SK-N-SH (cell line): ENCODE measurements around the gene MRPL53. TPM values are rescaled to one million over a fixed set of nuclear protein-coding genes. Genes with fewer than 3 reads are reported as not detected.

Experiments
- CTCF ChIA-PET: fragments of 300-600, 350-600 bp; formaldehyde crosslinking; extraction: SDS; loops from one replicate; lab custom pipeline; 2021; lab: Yijun Ruan, JAX
- POLR2A ChIA-PET: fragments of 350-600 bp; sonication (Branson Sonifier 250); formaldehyde crosslinking; extraction: SDS; loops from one replicate; lab custom pipeline; 2020; ENCODE audit warnings: antibody characterized with exemption, inconsistent platforms; lab: Yijun Ruan, JAX
- DNase-seq: peaks from one replicate; pipeline ENCODE4 v3.0.0; 2012
- H2AFZ ChIP-seq: fragments of 200-600 bp; sonication (generic); 2 replicates; pipeline ENCODE4 v1.8.1; 2016; ENCODE audit warnings: antibody characterized with exemption, mild to moderate bottlenecking, low read depth
- H3F3A ChIP-seq: fragments of 200-600 bp; sonication (generic); replicated peaks from 2 replicates; pipeline ENCODE3; 2016; ENCODE audit warnings: antibody characterized with exemption, mild to moderate bottlenecking; ENCODE audit not compliant: insufficient read depth
- H3K27ac ChIP-seq, 2 experiments: fragments of 200-500 bp in 1 of 2; fragments of 200-600 bp in 1 of 2; sonication (Bioruptor generic) in 1 of 2; sonication (generic), shearing (Covaris generic) in 1 of 2; 2 replicates each; pipeline versions ENCODE4 v1.5.1 to v1.6.1; 2014 to 2016; ENCODE audit warnings: low read depth in 2 of 2, inconsistent platforms in 1 of 2, low read length in 1 of 2, mild to moderate bottlenecking in 1 of 2, mixed read lengths in 1 of 2
- H3K27me3 ChIP-seq: fragments of 200-600 bp; sonication (generic), shearing (Covaris generic); 2 replicates; pipeline ENCODE4 v1.6.1; 2016; ENCODE audit warnings: mixed run types; ENCODE audit not compliant: insufficient read depth
- H3K36me3 ChIP-seq, 2 experiments: fragments of 200-500 bp in 1 of 2; fragments of 200-600 bp in 1 of 2; sonication (Bioruptor generic) in 1 of 2; sonication (generic) in 1 of 2; replicated peaks in 1 of 2; 2 replicates each; pipeline versions ENCODE3 to v1.5.1; 2014 to 2016; ENCODE audit warnings: low read length in 1 of 2, mild to moderate bottlenecking in 1 of 2; ENCODE audit not compliant: insufficient read depth in 2 of 2, control insufficient read depth in 1 of 2
- H3K4me1 ChIP-seq, 2 experiments: fragments of 200-500 bp in 1 of 2; fragments of 200-600 bp in 1 of 2; sonication (Bioruptor generic) in 1 of 2; sonication (generic), shearing (Covaris generic) in 1 of 2; 2 replicates each; pipeline versions ENCODE4 v1.5.1 to v1.6.1; 2014 to 2016; ENCODE audit warnings: low read depth in 1 of 2, low read length in 1 of 2, mixed run types in 1 of 2; ENCODE audit not compliant: insufficient read depth in 2 of 2, control insufficient read depth in 1 of 2
- H3K4me2 ChIP-seq: fragments of 200-600 bp; sonication (generic), shearing (Covaris generic); 2 replicates; pipeline ENCODE4 v1.6.1; 2017; ENCODE audit warnings: mixed run types
- H3K4me3 ChIP-seq, 2 experiments: fragments of 200-500 bp in 1 of 2; fragments of 200-600 bp in 1 of 2; sonication (Bioruptor generic) in 1 of 2; sonication (generic), shearing (Covaris generic) in 1 of 2; 2 replicates each; pipeline versions ENCODE4 v1.5.1 to v1.8.1; 2014 to 2016; ENCODE audit warnings: low read depth in 2 of 2, inconsistent platforms in 1 of 2, low read length in 1 of 2, mild to moderate bottlenecking in 1 of 2, mixed read lengths in 1 of 2, moderate library complexity in 1 of 2
- H3K79me2 ChIP-seq: fragments of 200-600 bp; sonication (generic); 2 replicates; pipeline ENCODE4 v1.8.1; 2017; ENCODE audit warnings: mild to moderate bottlenecking; ENCODE audit not compliant: insufficient read depth
- H3K9ac ChIP-seq: fragments of 200-600 bp; sonication (generic); 2 replicates; pipeline ENCODE4 v1.6.1; 2017; ENCODE audit warnings: mixed run types
- H3K9me2 ChIP-seq: fragments of 200-600 bp; sonication (generic); 2 replicates; pipeline ENCODE4 v1.6.1; 2017; ENCODE audit warnings: mixed run types
- H3K9me3 ChIP-seq: fragments of 200-600 bp; sonication (generic); 2 replicates; pipeline ENCODE4 v1.6.1; 2017; ENCODE audit warnings: mixed run types, mild to moderate bottlenecking, moderate library complexity
- H4K20me1 ChIP-seq: fragments of 200-600 bp; sonication (generic); 2 replicates; pipeline ENCODE4 v1.6.1; 2017; ENCODE audit warnings: mild to moderate bottlenecking, mixed run types; ENCODE audit not compliant: insufficient read depth
- CHD2 ChIP-seq: fragments of 150-350 bp; IDR thresholded peaks from 2 replicates; pipeline ENCODE4 v1.6.1; 2018; ENCODE audit warnings: low read length; ENCODE audit not compliant: partially characterized antibody
- FOXJ3 ChIP-seq: sonication (generic); formaldehyde crosslinking; IDR thresholded peaks from 2 replicates; pipeline ENCODE4 v1.5.1; 2020; ENCODE audit warnings: mild to moderate bottlenecking, missing genetic modification reagents
- GABPA ChIP-seq: IDR thresholded peaks from 2 replicates; pipeline ENCODE4 v1.4.0; 2012; ENCODE audit warnings: low read depth, mild to moderate bottlenecking
- IRF3 ChIP-seq: fragments of 150-350 bp; IDR thresholded peaks from 2 replicates; pipeline ENCODE4 v1.6.1; 2016; ENCODE audit warnings: mild to moderate bottlenecking, low read depth, low read length
- JUND ChIP-seq: IDR thresholded peaks from 2 replicates; pipeline ENCODE4 v1.4.0; 2012
- MAX ChIP-seq: IDR thresholded peaks from 2 replicates; pipeline ENCODE4 v1.4.0; 2012; ENCODE audit warnings: low read depth
- MEF2A ChIP-seq: IDR thresholded peaks from 2 replicates; pipeline ENCODE4 v1.4.0; 2012; ENCODE audit warnings: low read depth, borderline replicate concordance
- MXI1 ChIP-seq: IDR thresholded peaks from 2 replicates; pipeline ENCODE4 v1.6.1; 2012; ENCODE audit warnings: mild to moderate bottlenecking, low read depth, low read length, improper control_type of control experiment
- NFIC ChIP-seq: IDR thresholded peaks from 2 replicates; pipeline ENCODE4 v1.4.0; 2012; ENCODE audit warnings: borderline replicate concordance
- PBX3 ChIP-seq: IDR thresholded peaks from 2 replicates; pipeline ENCODE4; 2012
- POLR2AphosphoS5 ChIP-seq: IDR thresholded peaks from 2 replicates; pipeline ENCODE4 v1.6.1; 2012; ENCODE audit warnings: low read depth, low read length
- RAD21 ChIP-seq: IDR thresholded peaks from 2 replicates; pipeline ENCODE4 v1.6.1; 2012; ENCODE audit warnings: mild to moderate bottlenecking, low read length
- RCOR1 ChIP-seq: fragments of 150-350 bp; IDR thresholded peaks from 2 replicates; pipeline ENCODE4 v1.6.1; 2017; ENCODE audit warnings: antibody characterized with exemption, low read length
- REST ChIP-seq: IDR thresholded peaks from 2 replicates; pipeline ENCODE4 v1.6.1; 2012; ENCODE audit warnings: mild to moderate bottlenecking, low read depth, low read length, moderate library complexity
- SIN3A ChIP-seq: IDR thresholded peaks from 2 replicates; pipeline ENCODE4 v1.6.1; 2012; ENCODE audit warnings: low read depth, mild to moderate bottlenecking, low read length, moderate library complexity, borderline replicate concordance
- TAF1 ChIP-seq: IDR thresholded peaks from 2 replicates; pipeline ENCODE4 v1.6.1; 2012; ENCODE audit warnings: low read depth, mild to moderate bottlenecking, low read length, moderate library complexity, borderline replicate concordance
- TEAD4 ChIP-seq: IDR thresholded peaks from 2 replicates; pipeline ENCODE4 v1.4.0; 2012; ENCODE audit warnings: mild to moderate bottlenecking, borderline replicate concordance; ENCODE audit not compliant: insufficient read depth
- USF1 ChIP-seq: IDR thresholded peaks from 2 replicates; pipeline ENCODE4 v1.4.0; 2012; ENCODE audit warnings: low read depth, borderline replicate concordance
- USF2 ChIP-seq: fragments of 150-350 bp; IDR thresholded peaks from 2 replicates; pipeline ENCODE4 v1.6.1; 2017; ENCODE audit warnings: antibody characterized with exemption, low read length, low read depth, borderline replicate concordance
- ZBTB33 ChIP-seq: IDR thresholded peaks from 2 replicates; pipeline ENCODE4 v1.4.0; 2012; ENCODE audit warnings: low read depth, borderline replicate concordance
- WGBS: methylation state at CpG from one replicate; pipeline ENCODE4 v1.1.6; 2017; ENCODE audit warnings: low lambda C conversion rate; 5-methylcytosine and 5-hydroxymethylcytosine counted together
- polyA plus RNA-seq, 3 experiments: library from polyadenylated mRNA; depleted of rRNA; stranded (reverse); fragments of >200 nt; gene quantifications; 2 replicates each; pipeline ENCODE4 v1.2.3, GENCODE V29; 2012

Gene MRPL53
- 60.6 and 95.0 TPM in 2 replicates for polyA plus RNA-seq (2012; rRNA removed)
- polyA plus RNA-seq (2012; cell fraction: cytosol; rRNA removed): 47.2 and 53.4 TPM in 2 replicates
- 55.9 and 87.0 TPM in 2 replicates for polyA plus RNA-seq (2012; cell fraction: nucleus; rRNA removed)

- H2AFZ ChIP-seq: peak within 1 kb of the TSS; percentile 81
- no peaks in the 10 kb centered on the region for H3K9me2 ChIP-seq
- WGBS: 1% methylated on average over 60 of the region's 66 CpGs
- H3K27ac ChIP-seq: peak within 1 kb of the TSS; percentile 78 to 94
- no peaks in the 10 kb centered on the region for H4K20me1 ChIP-seq
- ChIA-PET CTCF (interaction anchor here (0.9 to 3.9 kb wide), 5 partner anchors 10 to 115 kb away, joined by 3 to 28 read pairs (median 3); partner anchors contain the start of genes CCDC142 and TTC31), POLR2A (interaction anchor here (0.9 to 6.9 kb wide), 13 partner anchors 10 to 115 kb away, joined by 3 to 60 read pairs (median 4); partner anchors contain the start of genes AUP1, CCDC142, HTRA2 and INO80B)
- H3K4me3 ChIP-seq: peak within 1 kb of the TSS; percentile 68 to 74
- H3K4me2 ChIP-seq: peak within 1 kb of the TSS; percentile 93
- H3F3A ChIP-seq: peaks cover 34% of the 10 kb centered on the region
- peaks cover 6 to 7% of the 10 kb centered on the region in 2 experiments; a peak in 2 of 4 replicates for H3K4me1 ChIP-seq
- H3K27me3 ChIP-seq: no peaks in the 10 kb centered on the region
- peaks cover 19 to 27% of the 10 kb centered on the region in 2 experiments for H3K36me3 ChIP-seq
- DNase-seq: peak; percentile 85
- H3K9ac ChIP-seq: peak within 1 kb of the TSS; percentile 72
- no peaks in the 10 kb centered on the region for H3K9me3 ChIP-seq
- H3K79me2 ChIP-seq: peaks cover 16% of the 10 kb centered on the region; the same call in 1 of the 2 replicates
- TF ChIP-seq CHD2 (peak; percentile 96), TAF1 (peak; percentile 92), USF2 (no peak), POLR2AphosphoS5 (peak; percentile 99), RAD21 (no peak), GABPA (peak; percentile 100), NFIC (0 out of 2 replicates have a peak, but pooled peaks have one; percentile 10), ZBTB33 (peak; percentile 84; the same call in 1 of the 2 replicates), FOXJ3 (CRISPR knock-in tag) (no peak), IRF3 (no peak), SIN3A (peak; percentile 98), PBX3 (peak; percentile 79), MEF2A (no peak), JUND (peak; percentile 56; the same call in 1 of the 2 replicates), REST (peak; percentile 62; the same call in 1 of the 2 replicates), TEAD4 (no peak), MXI1 (peak; percentile 85), RCOR1 (0 out of 2 replicates have a peak, but pooled peaks have one; percentile 17), MAX (peak; percentile 88), USF1 (no peak)
These were observed at the start of gene MRPL53 for GRCh38 chr2:74472086-74472944. MRPL53 (minus strand) TSS chr2:74472680; CDS start chr2:74472660, 20 bp downstream.
